OCI-LY1 (cell line): ENCODE measurements around the gene SH3BP5L.

ENCODE experiments used
- H2AFZ ChIP-seq: fragments of 200-600 bp; sonication (generic), shearing (Covaris generic); 2 replicates; pipeline ENCODE4 v1.6.0; 2014; ENCODE audit warnings: antibody characterized with exemption, mild to moderate bottlenecking, low read length
- H3F3A ChIP-seq: fragments of 200-600 bp; sonication (generic), shearing (Covaris generic); 2 replicates; pipeline ENCODE4 v1.6.0; 2014; ENCODE audit warnings: mild to moderate bottlenecking, antibody characterized with exemption, low read length, moderate library complexity; ENCODE audit not compliant: insufficient read depth
- H3K27ac ChIP-seq: fragments of 200-600 bp; sonication (generic); 2 replicates; pipeline ENCODE4 v1.5.1; 2014; ENCODE audit warnings: low read length, mixed run types, mild to moderate bottlenecking, low read depth; ENCODE audit not compliant: poor library complexity, severe bottlenecking
- H3K27me3 ChIP-seq: fragments of 200-600 bp; sonication (generic); 2 replicates; pipeline ENCODE4 v1.6.0; 2014; ENCODE audit warnings: antibody characterized with exemption, mild to moderate bottlenecking, low read length, moderate library complexity; ENCODE audit not compliant: insufficient read depth
- H3K36me3 ChIP-seq: fragments of 200-600 bp; sonication (generic); 2 replicates; pipeline ENCODE4 v1.6.1; 2014; ENCODE audit warnings: mild to moderate bottlenecking, antibody characterized with exemption, low read length, moderate library complexity, mixed read lengths; ENCODE audit not compliant: insufficient read depth
- H3K4me1 ChIP-seq: fragments of 200-600 bp; sonication (generic); 2 replicates; pipeline ENCODE4 v1.5.1; 2014; ENCODE audit warnings: mild to moderate bottlenecking, low read length, moderate library complexity; ENCODE audit not compliant: insufficient read depth, severe bottlenecking
- H3K4me2 ChIP-seq: fragments of 200-600 bp; sonication (generic), shearing (Covaris generic); 2 replicates; pipeline ENCODE4 v1.6.1; 2014; ENCODE audit warnings: low read length
- H3K4me3 ChIP-seq: fragments of 200-600 bp; sonication (generic); 2 replicates; pipeline ENCODE4 v1.5.1; 2014; ENCODE audit warnings: low read length, low read depth, mild to moderate bottlenecking, mixed read lengths; ENCODE audit not compliant: poor library complexity, severe bottlenecking
- H3K79me2 ChIP-seq: fragments of 200-600 bp; shearing (Covaris generic); 2 replicates; pipeline ENCODE4 v1.6.1; 2016; ENCODE audit warnings: mixed run types, low read length, mixed read lengths; ENCODE audit not compliant: insufficient read depth
- H3K9ac ChIP-seq: fragments of 200-600 bp; sonication (generic), shearing (Covaris generic); 2 replicates; pipeline ENCODE4 v1.6.1; 2014; ENCODE audit warnings: mild to moderate bottlenecking, low read length, mixed read lengths
- H3K9me2 ChIP-seq: fragments of 200-600 bp; sonication (generic), shearing (Covaris generic); 2 replicates; pipeline ENCODE4 v1.6.1; 2014; ENCODE audit warnings: low read depth, mild to moderate bottlenecking, low read length, mixed read lengths
- H3K9me3 ChIP-seq: fragments of 200-600 bp; shearing (Covaris generic); 2 replicates; pipeline ENCODE4 v1.6.1; 2014; ENCODE audit warnings: low read length, mixed read lengths
- H4K20me1 ChIP-seq: fragments of 200-600 bp; sonication (generic), shearing (Covaris generic); 2 replicates; pipeline ENCODE4 v1.6.0; 2016; ENCODE audit warnings: mild to moderate bottlenecking, low read length; ENCODE audit not compliant: insufficient read depth
- EZH2 ChIP-seq: fragments of 200-600 bp; sonication (generic), shearing (Covaris generic); IDR thresholded peaks from 2 replicates; pipeline ENCODE4 v1.8.0; 2017; ENCODE audit warnings: borderline replicate concordance, mixed run types, mild to moderate bottlenecking, antibody characterized with exemption, low read length, moderate library complexity, mixed read lengths
- TF ChIP-seq, protein P1 (sequence below): fragments of 200-600 bp; sonication (generic), shearing (Covaris generic); IDR thresholded peaks from 2 replicates; pipeline ENCODE4 v1.5.1; 2017; ENCODE audit warnings: mild to moderate bottlenecking, antibody characterized with exemption, low read length, moderate library complexity, mixed read lengths

SH3BP5L gene

DNA sequence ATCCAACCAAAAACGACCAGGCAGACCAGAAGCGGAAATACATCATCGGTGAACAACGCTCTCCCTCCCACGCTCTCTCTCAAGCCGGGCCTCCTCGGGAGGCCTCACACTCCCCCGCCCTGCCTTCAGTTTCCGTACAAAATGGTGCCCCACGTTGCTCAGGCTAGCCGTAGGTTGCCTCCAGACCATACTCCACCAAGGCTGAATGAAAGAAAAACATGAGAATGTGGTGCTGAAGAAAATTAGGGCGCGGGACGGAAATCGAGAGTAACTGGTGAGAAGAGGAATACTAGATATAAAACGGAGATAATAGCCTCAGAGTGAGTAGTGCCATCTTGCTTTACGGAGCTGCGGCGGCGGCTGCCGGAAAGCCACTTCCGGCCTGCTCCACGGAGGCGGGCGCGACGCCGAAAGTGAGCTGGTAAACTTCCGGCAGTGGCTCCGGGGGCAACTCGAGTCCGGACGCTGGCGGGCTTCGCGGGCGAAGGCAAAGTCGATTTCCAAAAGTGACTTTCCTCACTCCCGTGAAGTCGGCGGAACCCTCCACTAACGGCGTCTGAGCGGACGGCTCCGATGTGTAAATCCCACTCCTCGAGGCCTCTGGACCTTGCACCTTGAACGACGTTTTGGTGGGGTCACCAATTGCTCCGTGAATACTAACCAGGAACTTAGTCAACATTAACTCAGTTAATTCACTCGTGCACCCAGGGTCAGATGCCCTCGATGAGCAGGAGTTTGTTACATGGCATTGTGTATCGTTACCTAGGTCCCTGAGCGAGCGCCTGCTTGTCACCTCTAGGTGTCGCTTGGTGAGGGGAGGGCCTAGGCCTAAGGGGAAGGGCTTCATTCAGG lies at the start of gene SH3BP5L:
Gene SH3BP5L, minus strand, starts transcription at position 7 of the 852 bp plus-strand sequence. CDS start 980 bp downstream, outside the sequence.
- TF ChIP-seq EZH2: no peak
- TF ChIP-seq, protein P1, sequence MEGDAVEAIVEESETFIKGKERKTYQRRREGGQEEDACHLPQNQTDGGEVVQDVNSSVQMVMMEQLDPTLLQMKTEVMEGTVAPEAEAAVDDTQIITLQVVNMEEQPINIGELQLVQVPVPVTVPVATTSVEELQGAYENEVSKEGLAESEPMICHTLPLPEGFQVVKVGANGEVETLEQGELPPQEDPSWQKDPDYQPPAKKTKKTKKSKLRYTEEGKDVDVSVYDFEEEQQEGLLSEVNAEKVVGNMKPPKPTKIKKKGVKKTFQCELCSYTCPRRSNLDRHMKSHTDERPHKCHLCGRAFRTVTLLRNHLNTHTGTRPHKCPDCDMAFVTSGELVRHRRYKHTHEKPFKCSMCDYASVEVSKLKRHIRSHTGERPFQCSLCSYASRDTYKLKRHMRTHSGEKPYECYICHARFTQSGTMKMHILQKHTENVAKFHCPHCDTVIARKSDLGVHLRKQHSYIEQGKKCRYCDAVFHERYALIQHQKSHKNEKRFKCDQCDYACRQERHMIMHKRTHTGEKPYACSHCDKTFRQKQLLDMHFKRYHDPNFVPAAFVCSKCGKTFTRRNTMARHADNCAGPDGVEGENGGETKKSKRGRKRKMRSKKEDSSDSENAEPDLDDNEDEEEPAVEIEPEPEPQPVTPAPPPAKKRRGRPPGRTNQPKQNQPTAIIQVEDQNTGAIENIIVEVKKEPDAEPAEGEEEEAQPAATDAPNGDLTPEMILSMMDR: peak; percentile 94
- peaks cover 46% of the 10 kb centered on the region for H3K4me1 ChIP-seq
- peak within 1 kb of the TSS; percentile 90 for H2AFZ ChIP-seq

DNA sequence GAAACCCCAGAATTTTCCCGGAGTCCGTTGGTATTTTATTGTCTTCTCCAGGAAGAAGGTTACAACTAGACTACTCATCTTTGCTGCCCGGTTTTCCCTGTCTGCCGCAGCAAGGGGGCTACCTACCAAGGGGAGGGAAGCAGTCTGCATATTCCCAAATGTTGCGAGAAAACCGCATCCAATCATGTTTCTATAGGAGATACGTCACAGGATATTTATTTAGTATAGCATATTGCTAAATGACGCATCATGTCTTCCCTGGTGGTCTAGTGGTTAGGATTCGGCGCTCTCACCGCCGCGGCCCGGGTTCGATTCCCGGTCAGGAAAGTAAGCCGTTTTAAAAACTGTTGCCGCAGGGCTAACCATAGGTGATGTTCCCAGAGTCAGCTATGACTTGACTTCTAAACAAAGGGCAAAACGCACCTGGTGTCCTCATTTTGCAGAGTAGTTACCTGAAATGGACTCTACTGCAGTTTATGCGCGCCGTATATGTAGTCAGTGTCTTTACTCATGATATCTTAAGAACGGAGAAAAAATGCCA lies 48.3 kb upstream of the SH3BP5L start:
- H3K79me2 ChIP-seq: no peaks in the 10 kb centered on the region
- 0 out of 2 replicates have a peak, but pooled peaks cover 4% of the 10 kb centered on the region for H3F3A ChIP-seq
- H3K36me3 ChIP-seq: no peaks in the 10 kb centered on the region
- no peaks in the 10 kb centered on the region for H3K27me3 ChIP-seq
- H4K20me1 ChIP-seq: no peaks in the 10 kb centered on the region
- no peaks in the 10 kb centered on the region for H3K9me3 ChIP-seq
- TF ChIP-seq, protein P1: no peak
- TF ChIP-seq EZH2: no peak
- no peak overlapping the region for H2AFZ ChIP-seq
- peaks cover 6% of the 10 kb centered on the region for H3K4me1 ChIP-seq
- H3K27ac ChIP-seq: no peak overlapping the region
- H3K9me2 ChIP-seq: no peaks in the 10 kb centered on the region
- peak overlapping the region; percentile 49; the same call in 1 of the 2 replicates for H3K9ac ChIP-seq
- peak overlapping the region; percentile 66 for H3K4me2 ChIP-seq
- peak overlapping the region; percentile 76 for H3K4me3 ChIP-seq

More for the DNA sequence above, at the start of gene SH3BP5L:
- Histone ChIP-seq H3K79me2 (no peaks in the 10 kb centered on the region), H3K9ac (peak within 1 kb of the TSS; percentile 88), H3K9me2 (no peaks in the 10 kb centered on the region), H3K27ac (peak within 1 kb of the TSS; percentile 92), H3K4me3 (peak within 1 kb of the TSS; percentile 77), H3K4me2 (peak within 1 kb of the TSS; percentile 76), H3F3A (no peaks in the 10 kb centered on the region), H3K27me3 (no peaks in the 10 kb centered on the region), H3K9me3 (no peaks in the 10 kb centered on the region), H3K36me3 (peaks cover 14% of the 10 kb centered on the region; the same call in 1 of the 2 replicates), H4K20me1 (no peaks in the 10 kb centered on the region)

- no peak for TF ChIP-seq EZH2
- TF ChIP-seq, protein P1: no peak
Measured at GRCh38 chr1:248873409-248873992, 47.8 kb upstream of the SH3BP5L start.

More at GRCh38 chr1:248873409-248873992, 47.8 kb upstream of the SH3BP5L start:
- H3K9me3 ChIP-seq: no peaks in the 10 kb centered on the region
- no peaks in the 10 kb centered on the region for H3K9me2 ChIP-seq
- H3K4me2 ChIP-seq: peak overlapping the region; percentile 66
- peaks cover 6% of the 10 kb centered on the region for H3K4me1 ChIP-seq
- peak overlapping the region; percentile 76 for H3K4me3 ChIP-seq
- no peaks in the 10 kb centered on the region for H3K27me3 ChIP-seq
- H3K9ac ChIP-seq: peak overlapping the region; percentile 68
- H4K20me1 ChIP-seq: no peaks in the 10 kb centered on the region
- H3K79me2 ChIP-seq: no peaks in the 10 kb centered on the region
- H3K36me3 ChIP-seq: no peaks in the 10 kb centered on the region
- peak overlapping the region; percentile 27 for H2AFZ ChIP-seq
- H3F3A ChIP-seq: 0 out of 2 replicates have a peak, but pooled peaks cover 4% of the 10 kb centered on the region
- H3K27ac ChIP-seq: peak overlapping the region; percentile 65
